ENCODE results near the gene COL17A1. TPM values are rescaled to one million over a fixed set of nuclear protein-coding genes. Genes with fewer than 3 reads are reported as not detected.

The COL17A1 gene
- total RNA-seq, 1 donor from 2014 or later: not detected

DNA sequence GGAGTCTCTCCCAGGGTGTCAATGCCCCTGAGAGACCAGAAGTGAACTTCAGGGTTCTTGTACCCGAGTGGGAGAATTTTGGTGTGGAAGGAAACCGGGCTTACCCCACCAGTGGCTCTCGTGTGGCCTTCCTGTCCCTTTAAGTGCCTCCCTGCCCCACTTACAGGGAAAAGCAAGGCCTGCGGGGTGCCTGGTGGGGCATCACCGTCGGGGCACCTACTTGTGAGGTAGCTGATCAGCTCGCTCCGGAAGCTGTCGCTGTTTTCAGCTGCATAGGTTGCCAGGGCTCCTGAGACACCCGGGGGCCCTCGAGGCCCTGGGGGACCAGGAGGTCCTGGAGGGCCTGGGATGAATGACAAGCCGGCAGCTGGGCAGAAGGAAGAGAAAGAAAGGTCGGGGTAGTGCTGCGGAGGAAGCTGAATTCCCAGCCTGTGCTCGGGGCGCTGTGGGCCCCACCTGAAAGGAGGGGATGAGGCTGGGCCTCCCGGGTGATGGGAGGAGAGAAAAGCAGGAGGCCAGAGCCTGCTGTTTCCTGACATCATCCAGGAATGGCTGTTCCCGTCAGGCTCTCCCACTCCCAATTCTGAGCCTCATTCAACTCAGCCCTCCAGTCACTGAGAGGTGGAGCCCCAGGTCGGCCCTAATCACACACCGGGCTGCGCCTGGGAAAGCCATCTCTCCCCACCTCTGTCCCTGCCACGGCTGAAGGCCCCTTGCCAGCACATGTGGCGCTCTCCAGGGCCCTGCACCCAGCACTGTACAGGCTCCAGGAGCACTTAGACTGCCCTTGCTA is 51.1 kb downstream of the COL17A1 start:
- intact Hi-C loops (cut with micrococcal nuclease): no loop called here

DNA sequence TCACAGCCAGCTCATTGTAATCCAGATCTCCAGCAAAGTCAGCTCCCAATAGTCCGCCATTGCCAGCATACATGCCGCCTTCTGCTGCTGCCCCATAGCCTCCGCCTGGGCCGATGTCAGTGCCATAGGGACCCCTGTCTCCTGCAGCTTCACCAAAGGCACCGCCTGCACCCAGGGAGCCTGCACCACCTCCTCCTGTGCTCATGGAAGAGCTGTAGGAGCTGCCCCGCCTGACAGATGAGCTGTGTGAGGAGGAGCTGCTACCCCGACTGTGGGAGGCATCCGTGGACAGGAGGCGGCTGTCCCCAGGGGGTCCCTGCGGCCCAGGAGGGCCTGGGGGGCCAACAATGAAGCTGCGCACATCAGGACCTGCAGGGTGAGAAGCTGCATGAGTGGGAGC is 51.7 kb downstream of the COL17A1 start:
- intact Hi-C loops (cut with micrococcal nuclease): no loop called here

DNA sequence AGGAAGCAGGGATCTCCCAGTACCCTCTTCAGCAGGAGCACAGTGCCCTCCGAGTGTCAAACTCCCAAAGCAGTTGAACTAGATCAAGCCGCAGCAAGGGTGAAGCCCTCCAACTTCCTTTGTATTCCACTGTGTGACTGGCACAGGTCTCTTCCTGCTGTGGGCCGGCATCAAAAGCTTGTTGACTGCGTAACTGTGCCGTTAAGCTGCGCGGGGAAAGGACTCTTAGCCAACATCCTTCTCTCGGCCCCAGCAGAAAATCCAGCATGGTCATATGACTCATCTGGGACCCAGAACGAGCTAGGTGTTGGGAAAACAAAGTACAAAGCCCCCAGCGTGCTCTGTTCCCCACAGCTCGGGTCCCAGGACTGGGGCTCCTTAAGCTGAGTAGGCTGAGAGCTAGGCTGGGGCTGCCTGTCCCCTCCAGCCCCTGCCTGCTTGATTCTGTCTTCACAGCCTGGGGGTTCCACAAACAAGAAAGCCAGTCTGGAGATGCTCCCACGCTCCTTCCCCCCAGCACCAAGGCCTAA is 52.2 kb downstream of the COL17A1 start:
- intact Hi-C loops (cut with micrococcal nuclease): no loop called here

DNA sequence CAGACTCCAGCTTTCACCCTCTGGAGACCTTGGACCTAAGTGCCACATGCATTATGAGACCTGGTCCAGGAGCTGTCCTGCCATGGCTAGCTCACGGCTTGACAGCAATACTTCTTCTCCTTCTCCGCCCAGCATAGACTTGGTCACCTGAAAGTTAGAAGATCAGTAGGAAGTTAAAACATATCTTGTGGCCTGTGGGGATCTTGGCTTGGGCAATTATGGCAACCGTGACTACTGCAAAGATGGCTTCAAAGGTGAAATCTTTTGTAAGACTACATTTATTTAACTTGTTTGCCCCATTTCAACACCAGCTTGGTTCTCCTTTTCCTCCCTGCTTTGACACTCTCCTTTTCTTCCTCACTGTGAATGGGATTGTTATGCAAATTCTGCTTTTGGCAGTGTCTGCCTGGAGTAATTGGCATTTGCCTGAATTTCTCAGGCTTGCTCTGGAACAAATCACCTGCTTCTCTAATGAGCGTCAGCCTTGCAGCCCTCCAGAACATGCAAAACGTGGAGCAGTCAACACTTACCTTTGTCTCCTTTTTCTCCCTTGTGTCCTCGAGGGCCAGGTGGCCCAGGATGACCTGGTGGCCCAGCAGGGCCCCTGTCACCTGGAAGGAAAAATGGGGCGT is 53.4 kb downstream of the COL17A1 start:
- intact Hi-C loops (cut with micrococcal nuclease): no loop called here

DNA sequence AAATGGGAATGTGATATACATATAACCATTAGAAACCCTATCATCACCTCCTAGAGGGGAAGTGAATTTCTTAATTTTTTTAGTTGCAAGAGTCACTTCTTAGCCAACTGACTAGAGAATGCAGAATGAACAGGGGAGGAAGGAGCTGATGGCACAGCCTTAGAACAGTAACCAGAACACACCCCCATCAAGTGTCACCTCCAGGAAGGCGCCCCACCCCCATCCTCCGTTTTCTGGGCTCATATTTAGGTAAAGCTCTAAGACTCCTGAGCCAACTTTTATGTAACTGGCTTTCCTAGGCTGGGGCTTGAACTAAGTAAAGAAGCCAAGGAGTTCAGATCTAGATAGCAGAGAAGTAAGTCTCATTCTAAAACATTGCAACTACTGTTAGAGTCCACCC is 54.0 kb downstream of the COL17A1 start:
- intact Hi-C loops (cut with micrococcal nuclease): no loop called here

DNA sequence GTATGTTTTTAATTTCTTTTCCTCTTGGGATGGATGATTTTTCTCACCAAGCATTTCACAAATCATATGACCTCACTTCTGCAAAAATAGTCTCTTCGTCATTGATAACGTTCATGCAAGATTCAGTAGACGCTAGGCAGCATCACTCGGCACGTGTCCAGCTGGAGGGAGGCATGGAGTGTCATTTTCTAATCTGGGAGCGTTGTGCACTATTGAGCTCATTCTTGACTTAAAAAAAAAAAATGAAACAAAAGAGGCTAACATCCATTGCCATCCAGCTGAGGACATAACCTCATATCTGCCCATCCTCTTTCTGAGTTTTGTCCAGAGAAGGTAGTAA is 56.2 kb downstream of the COL17A1 start:
- intact Hi-C loops (cut with micrococcal nuclease): loop anchor here (10.0 kb wide), 1 partner anchor 145 kb away; no protein-coding TSS in a partner anchor

DNA sequence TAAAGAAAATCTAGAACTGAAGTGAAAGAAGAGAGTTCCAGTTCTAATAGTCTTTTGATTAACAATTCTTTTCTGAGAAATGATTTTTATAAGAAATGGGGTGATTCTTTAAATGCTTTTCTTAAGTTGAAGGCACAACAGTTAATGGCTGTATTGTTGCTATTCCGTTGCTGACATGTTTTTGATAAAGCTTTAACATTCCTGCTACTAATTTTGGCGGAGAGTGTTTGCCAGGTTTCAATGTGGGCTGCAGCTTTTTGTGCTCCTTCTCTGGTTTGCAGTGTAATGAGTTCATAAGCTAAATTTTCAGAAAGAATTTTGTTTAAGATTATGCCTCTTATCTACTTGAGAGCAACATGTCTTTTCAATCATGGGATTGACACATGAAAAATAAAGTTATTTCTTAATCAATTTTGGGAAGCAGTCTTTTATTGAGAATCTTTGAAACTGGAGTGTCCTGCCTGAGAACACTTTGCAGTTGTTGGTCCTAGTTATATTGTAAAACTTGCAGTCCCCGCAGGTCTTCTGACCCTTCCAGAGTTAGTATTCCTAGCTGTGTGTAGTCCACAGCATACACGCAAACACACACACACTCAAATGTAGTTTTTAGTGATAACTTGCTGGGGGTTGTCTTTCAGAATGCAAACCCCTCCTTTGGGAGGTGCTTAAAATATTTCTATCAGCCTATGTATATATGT is 56.7 kb downstream of the COL17A1 start:
- intact Hi-C loops (cut with micrococcal nuclease): loop anchor here (10.0 kb wide), 1 partner anchor 144 kb away; no protein-coding TSS in a partner anchor

DNA sequence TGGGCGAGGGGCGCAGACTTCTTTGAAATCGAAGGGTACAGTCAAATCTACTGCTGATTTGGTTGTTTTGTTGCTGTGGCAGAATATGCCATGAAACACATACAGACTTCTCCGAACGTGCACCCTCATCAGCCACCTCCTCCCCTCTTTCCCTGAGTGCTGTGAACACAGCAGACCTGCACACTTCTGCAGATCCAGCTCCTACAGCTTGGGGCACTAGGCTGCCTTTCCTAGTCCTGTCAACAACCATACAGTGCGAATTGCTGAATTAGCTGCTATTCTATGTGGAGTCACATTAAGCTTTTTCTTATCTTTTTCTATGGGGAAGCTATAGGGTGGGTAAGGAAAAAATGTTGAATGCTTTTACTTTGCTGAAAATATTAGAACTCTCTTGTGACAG is 57.5 kb downstream of the COL17A1 start:
- intact Hi-C loops (cut with micrococcal nuclease): loop anchor here (10.0 kb wide), 1 partner anchor 143 kb away; no protein-coding TSS in a partner anchor

DNA sequence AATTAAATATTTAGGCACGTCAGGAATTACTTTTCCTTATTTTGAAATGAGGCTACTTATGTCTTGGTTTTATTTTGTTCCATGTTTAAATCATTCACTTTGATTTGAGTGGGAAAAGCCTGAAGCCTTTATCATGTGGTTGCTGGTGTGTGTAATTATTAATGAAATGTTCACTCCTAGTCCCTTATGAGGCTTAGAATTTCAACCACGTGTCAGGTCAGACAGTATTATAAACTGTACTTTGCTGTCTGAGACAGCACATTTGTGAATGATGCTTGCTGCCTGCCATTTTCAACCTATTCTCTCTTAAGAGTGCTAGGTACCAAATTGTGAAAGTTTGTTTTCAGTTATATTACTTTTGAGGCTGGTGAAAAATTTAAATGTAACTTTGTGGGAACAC is 58.9 kb downstream of the COL17A1 start:
- intact Hi-C loops (cut with micrococcal nuclease): loop anchor here (10.0 kb wide), 1 partner anchor 142 kb away; no protein-coding TSS in a partner anchor

DNA sequence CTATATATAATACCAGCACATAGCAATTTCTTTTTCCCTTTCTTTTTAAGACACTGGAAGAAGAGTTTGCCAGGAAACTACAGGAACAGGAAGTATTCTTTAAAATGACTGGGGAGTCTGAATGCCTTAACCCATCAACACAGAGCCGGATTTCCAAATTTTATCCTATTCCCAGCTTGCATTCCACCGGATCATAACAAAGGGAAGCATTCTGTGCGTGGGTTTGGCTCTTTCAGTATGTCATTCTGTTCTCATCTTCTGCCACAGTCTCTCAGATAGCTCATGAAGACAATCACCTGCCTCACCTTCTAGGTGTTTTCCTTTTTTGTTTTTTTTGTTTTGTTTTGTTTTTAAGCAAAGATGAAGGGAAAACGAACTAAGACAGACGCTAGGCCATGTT is 60.2 kb downstream of the COL17A1 start:
- intact Hi-C loops (cut with micrococcal nuclease): loop anchor here (10.0 kb wide), 1 partner anchor 141 kb away; no protein-coding TSS in a partner anchor

DNA sequence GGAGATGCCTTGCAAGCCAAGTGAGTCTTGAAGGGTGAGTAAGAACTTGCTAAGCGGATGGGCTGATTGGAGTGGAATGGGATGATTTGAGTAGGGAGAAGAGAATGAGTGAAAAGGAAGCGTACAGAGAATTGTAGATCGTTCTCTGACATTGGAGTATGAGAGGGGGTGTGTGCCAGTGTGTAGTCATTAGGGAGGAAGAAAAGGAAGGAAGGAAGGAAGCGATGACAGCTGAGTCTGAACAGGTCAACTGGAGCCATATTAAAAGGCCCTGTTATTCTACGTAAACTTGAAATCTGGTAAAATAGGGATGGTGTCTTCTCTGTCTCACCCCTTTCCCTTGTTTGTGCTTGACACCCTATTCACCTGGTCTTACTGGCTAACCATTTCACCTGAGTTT is 63.7 kb downstream of the COL17A1 start:
- intact Hi-C loops (cut with micrococcal nuclease): loop anchor here (10.0 kb wide), 1 partner anchor 137 kb away; no protein-coding TSS in a partner anchor

DNA sequence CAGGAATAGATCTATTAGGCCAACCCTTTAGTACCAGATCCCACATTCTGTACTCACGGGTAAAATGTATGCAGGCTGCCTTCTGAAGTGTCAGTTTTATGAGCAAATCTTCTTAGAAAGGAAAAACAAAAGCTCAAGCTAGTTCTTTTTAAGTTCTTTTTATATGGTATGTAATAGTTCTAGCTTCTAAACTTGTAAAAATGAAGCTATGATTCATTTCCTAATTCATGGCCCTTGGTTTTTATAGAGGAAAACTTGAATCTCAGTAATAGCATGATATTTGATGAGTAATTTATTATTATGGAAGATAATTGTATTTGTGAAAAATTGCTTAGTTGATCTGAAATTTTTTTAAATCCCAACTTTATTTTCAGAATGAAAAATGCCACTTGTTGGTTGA is 64.4 kb downstream of the COL17A1 start:
- intact Hi-C loops (cut with micrococcal nuclease): loop anchor here (10.0 kb wide), 1 partner anchor 136 kb away; no protein-coding TSS in a partner anchor

DNA sequence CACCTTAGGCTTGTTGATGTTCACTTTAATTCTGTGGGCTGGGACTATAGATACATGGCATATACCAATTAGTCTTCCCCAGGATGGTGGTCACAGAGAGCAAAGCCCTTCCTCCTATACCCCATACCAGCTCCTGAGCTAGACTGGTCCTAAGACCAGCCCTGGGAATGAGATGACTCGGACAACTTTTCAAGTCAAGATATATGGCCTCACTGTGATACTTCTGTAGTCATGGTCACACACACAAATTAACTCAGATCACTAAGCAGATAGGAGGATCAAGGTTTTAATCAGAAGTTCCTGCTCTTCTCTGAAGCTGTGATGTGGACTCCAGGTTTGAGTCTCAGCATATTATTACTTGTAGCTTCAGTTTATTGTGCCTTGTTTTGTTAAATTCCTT is 65.7 kb downstream of the COL17A1 start:
- intact Hi-C loops (cut with micrococcal nuclease): loop anchor here (10.0 kb wide), 1 partner anchor 135 kb away; no protein-coding TSS in a partner anchor

DNA sequence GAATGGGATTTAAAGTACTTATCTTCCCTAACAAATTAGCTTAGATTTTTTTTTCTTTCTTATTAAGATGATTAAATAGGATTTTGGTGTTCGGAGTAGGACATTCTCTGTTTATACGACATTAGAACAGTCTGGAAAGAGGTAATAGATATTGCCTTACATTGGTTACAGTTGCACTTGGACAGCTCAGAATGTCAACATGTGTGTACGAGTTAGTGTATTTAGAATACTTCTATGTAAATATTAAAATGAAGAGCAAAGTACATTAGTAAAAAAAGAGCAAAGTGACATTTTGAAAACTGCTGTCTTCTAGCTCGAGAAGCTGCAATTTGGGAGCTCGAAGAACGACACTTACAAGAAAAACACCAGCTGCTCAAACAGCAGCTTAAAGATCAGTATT is 67.2 kb downstream of the COL17A1 start:
- intact Hi-C loops (cut with micrococcal nuclease): no loop called here

DNA sequence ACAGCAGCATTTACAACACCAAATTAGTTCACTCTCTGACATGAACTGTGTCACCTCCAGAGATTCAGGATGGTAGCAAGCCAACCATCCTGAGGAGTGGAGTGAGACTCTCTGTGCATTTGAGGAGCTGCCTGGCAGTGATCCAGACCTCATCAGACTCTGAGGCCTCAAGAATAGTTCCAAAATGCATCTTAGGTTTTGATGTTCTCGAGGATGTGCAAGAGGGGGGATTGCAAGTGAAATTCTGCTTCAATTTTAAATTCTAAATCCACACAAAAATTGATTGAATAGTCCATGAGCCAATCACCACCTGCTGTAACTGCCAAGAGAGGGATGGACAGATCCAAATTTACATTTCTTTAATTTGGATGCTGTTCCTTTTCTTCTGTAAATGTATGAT is 69.0 kb downstream of the COL17A1 start:
- intact Hi-C loops (cut with micrococcal nuclease): no loop called here

DNA sequence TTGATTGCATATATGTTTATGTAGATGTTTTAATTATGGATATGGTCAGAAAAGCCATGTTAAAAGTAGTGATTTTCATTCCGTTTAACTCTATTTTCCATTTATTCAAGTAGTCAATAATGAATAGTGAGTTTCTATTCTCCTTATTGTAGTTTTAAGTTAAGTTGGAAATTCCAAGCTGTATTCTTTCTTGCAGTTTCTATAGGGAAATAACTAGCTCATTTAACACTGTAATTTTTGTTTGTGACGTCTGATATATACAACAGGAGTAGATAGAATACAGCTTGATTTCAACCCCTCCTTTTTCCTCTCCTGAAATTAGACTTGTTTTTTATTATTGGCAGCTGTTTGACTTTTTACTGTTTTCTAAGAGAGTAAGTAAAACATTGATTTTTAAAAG is 71.5 kb downstream of the COL17A1 start:
- intact Hi-C loops (cut with micrococcal nuclease): no loop called here

DNA sequence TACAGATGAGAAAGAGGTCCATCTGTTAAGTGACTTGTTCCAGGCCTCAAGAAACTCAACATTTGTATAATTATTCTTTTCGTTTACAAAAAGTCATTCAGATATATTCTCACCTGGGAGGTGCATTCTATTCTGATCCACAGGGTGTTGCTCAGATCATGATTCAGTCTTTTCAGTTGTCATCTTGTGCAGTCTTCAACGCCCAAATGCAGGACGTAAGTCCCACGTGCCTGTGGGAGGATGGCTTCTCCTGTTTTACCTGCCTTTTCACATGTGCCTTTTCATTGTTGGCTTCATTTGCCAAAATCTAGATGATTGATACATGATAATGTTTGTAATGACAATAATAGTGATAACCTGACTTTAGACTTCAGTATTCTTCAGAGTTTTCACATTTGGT is 72.2 kb downstream of the COL17A1 start:
- intact Hi-C loops (cut with micrococcal nuclease): no loop called here

DNA sequence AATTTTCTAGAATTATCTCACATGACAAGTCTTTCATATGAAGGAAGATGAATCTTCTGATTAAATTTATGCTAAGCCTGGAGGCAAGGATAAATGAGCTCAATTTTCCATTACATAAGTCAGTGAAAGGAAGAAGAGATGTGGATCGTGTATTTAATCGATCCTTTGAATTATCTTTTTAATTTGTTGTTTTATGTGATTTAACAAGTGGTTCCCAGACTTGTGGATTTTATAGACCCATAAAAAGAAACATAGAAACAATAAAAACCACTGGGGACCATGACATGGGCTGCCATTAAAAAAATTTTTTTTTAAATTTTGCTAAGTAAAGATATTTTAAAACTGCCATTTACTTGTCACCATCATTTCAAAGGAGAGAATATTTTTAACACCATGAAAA is 73.8 kb downstream of the COL17A1 start:
- intact Hi-C loops (cut with micrococcal nuclease): no loop called here

DNA sequence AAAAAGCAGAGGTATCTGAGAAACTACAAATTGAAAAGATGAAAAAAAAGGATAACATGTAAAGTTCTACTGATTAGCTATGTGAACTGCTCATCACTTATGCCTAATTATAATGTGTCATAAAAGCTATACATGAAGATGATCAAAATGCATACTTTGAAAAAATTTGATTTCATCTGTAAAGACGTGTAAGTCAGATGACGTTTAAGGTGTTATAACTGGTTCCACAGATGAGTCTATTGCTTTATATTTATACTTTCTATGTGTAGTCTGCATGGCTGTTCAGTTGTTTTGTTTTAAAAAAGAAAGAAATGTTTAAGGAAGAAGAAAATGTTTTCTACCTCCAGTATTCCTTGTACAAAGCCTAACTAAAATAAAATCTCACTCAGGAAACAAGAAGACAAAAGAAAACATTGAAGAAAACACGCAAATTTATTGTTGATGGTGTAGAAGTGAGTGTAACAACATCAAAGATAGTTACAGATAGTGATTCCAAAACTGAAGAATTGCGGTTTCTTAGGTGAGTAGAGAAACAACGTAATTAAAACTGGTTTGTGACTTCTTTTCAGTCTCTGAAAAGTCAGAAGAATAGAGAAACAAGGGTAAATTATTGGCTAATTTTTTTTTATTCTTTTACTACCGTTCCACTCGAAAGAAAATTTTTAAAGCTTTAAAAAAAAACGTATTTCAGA is 80.4 kb downstream of the COL17A1 start:
- intact Hi-C loops (cut with micrococcal nuclease): no loop called here

DNA sequence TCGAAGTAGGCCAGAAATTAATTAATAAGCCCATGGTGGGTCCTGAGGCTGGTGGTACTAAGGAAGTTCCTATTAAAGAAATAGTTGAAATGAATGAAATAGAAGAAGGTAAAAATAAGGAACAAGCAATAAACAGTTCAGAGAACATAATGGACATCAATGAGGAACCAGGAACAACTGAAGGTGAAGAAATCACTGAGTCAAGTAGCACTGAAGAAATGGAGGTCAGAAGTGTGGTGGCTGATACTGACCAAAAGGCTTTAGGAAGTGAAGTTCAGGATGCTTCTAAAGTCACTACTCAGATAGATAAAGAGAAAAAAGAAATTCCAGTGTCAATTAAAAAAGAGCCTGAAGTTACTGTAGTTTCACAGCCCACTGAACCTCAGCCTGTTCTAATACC is 82.8 kb downstream of the COL17A1 start:
- intact Hi-C loops (cut with micrococcal nuclease): no loop called here

DNA sequence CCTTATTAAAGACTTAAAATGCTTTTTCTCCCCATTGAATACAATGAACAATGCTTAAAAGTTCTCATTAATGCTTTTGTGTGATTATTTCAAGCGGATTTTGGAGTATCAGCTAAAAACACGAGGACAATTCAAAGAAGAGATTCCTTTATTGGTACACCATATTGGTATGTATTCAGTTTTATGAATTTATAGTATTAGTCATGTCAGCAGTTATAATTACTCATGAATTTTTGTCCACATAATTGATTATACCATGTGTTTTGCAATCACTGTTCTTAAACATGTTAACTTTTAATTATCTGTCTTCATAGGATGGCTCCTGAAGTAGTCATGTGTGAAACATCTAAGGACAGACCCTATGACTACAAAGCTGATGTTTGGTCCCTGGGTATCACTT is 86.9 kb downstream of the COL17A1 start:
- intact Hi-C loops (cut with micrococcal nuclease): no loop called here
